ENCODE data around the gene KRT80.
"Not testable (repeated sequence)": the region's sequence is repeated elsewhere in the genome, so short reads cannot be mapped to it uniquely, and the experiment has no call there.

DNA sequence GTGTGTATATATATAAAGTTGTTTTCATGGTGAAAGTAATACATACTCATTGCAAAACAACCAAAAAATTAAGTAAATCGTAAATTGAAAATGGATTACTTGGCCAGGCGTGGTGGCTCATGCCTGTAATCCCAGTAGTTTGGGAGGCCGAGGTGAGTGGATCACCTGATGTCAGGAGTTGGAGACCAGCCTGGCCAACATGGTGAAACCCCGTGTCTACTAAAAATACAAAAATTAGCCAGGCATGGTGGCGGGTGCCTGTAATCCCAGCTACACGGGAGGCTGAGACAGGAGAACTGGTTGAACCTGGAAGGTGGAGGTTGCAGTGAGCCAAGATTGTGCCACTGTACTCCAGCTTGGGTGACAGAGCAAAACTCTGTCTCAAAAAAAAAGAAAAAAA is 48.4 kb upstream of the KRT80 start:
- TF ChIP-seq CHD4 (IDR thresholded peaks at IDR 0.05; ENCODE audit: borderline replicate concordance, low read length); CCAR2 (optimal IDR thresholded peaks at IDR 0.05; ENCODE audit: low read depth, low read length); ZNF660 (CRISPR knock-in tag; IDR thresholded peaks at IDR 0.05; ENCODE audit: borderline replicate concordance, low read depth); MAFK (conservative IDR thresholded peaks at IDR 0.05 in 1 of 2, IDR thresholded peaks at IDR 0.05 in 1 of 2; ENCODE audit: low read length in 2 of 2); CREB1 (IDR thresholded peaks at IDR 0.05); CREB1 (CRISPR knock-in tag; IDR thresholded peaks at IDR 0.05); ZFP37 (CRISPR knock-in tag; IDR thresholded peaks at IDR 0.05; ENCODE audit: borderline replicate concordance); FOXM1 (CRISPR knock-in tag; IDR thresholded peaks at IDR 0.05); BHLHE40 (IDR thresholded peaks at IDR 0.05; ENCODE audit: low read length); POLR2AphosphoS5 (IDR thresholded peaks at IDR 0.05; ENCODE audit: low read depth, low read length): not testable (repeated sequence)
- TF ChIP-seq, protein P1, sequence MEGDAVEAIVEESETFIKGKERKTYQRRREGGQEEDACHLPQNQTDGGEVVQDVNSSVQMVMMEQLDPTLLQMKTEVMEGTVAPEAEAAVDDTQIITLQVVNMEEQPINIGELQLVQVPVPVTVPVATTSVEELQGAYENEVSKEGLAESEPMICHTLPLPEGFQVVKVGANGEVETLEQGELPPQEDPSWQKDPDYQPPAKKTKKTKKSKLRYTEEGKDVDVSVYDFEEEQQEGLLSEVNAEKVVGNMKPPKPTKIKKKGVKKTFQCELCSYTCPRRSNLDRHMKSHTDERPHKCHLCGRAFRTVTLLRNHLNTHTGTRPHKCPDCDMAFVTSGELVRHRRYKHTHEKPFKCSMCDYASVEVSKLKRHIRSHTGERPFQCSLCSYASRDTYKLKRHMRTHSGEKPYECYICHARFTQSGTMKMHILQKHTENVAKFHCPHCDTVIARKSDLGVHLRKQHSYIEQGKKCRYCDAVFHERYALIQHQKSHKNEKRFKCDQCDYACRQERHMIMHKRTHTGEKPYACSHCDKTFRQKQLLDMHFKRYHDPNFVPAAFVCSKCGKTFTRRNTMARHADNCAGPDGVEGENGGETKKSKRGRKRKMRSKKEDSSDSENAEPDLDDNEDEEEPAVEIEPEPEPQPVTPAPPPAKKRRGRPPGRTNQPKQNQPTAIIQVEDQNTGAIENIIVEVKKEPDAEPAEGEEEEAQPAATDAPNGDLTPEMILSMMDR (CRISPR knock-in tag; IDR thresholded peaks at IDR 0.05) = not testable (repeated sequence)
- TF ChIP-seq, protein P2, sequence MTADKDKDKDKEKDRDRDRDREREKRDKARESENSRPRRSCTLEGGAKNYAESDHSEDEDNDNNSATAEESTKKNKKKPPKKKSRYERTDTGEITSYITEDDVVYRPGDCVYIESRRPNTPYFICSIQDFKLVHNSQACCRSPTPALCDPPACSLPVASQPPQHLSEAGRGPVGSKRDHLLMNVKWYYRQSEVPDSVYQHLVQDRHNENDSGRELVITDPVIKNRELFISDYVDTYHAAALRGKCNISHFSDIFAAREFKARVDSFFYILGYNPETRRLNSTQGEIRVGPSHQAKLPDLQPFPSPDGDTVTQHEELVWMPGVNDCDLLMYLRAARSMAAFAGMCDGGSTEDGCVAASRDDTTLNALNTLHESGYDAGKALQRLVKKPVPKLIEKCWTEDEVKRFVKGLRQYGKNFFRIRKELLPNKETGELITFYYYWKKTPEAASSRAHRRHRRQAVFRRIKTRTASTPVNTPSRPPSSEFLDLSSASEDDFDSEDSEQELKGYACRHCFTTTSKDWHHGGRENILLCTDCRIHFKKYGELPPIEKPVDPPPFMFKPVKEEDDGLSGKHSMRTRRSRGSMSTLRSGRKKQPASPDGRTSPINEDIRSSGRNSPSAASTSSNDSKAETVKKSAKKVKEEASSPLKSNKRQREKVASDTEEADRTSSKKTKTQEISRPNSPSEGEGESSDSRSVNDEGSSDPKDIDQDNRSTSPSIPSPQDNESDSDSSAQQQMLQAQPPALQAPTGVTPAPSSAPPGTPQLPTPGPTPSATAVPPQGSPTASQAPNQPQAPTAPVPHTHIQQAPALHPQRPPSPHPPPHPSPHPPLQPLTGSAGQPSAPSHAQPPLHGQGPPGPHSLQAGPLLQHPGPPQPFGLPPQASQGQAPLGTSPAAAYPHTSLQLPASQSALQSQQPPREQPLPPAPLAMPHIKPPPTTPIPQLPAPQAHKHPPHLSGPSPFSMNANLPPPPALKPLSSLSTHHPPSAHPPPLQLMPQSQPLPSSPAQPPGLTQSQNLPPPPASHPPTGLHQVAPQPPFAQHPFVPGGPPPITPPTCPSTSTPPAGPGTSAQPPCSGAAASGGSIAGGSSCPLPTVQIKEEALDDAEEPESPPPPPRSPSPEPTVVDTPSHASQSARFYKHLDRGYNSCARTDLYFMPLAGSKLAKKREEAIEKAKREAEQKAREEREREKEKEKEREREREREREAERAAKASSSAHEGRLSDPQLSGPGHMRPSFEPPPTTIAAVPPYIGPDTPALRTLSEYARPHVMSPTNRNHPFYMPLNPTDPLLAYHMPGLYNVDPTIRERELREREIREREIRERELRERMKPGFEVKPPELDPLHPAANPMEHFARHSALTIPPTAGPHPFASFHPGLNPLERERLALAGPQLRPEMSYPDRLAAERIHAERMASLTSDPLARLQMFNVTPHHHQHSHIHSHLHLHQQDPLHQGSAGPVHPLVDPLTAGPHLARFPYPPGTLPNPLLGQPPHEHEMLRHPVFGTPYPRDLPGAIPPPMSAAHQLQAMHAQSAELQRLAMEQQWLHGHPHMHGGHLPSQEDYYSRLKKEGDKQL (CRISPR knock-in tag; IDR thresholded peaks at IDR 0.05; ENCODE audit: low read depth) = not testable (repeated sequence)
- TF ChIP-seq, protein P3, sequence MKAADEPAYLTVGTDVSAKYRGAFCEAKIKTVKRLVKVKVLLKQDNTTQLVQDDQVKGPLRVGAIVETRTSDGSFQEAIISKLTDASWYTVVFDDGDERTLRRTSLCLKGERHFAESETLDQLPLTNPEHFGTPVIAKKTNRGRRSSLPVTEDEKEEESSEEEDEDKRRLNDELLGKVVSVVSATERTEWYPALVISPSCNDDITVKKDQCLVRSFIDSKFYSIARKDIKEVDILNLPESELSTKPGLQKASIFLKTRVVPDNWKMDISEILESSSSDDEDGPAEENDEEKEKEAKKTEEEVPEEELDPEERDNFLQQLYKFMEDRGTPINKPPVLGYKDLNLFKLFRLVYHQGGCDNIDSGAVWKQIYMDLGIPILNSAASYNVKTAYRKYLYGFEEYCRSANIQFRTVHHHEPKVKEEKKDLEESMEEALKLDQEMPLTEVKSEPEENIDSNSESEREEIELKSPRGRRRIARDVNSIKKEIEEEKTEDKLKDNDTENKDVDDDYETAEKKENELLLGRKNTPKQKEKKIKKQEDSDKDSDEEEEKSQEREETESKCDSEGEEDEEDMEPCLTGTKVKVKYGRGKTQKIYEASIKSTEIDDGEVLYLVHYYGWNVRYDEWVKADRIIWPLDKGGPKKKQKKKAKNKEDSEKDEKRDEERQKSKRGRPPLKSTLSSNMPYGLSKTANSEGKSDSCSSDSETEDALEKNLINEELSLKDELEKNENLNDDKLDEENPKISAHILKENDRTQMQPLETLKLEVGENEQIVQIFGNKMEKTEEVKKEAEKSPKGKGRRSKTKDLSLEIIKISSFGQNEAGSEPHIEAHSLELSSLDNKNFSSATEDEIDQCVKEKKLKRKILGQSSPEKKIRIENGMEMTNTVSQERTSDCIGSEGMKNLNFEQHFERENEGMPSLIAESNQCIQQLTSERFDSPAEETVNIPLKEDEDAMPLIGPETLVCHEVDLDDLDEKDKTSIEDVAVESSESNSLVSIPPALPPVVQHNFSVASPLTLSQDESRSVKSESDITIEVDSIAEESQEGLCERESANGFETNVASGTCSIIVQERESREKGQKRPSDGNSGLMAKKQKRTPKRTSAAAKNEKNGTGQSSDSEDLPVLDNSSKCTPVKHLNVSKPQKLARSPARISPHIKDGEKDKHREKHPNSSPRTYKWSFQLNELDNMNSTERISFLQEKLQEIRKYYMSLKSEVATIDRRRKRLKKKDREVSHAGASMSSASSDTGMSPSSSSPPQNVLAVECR (CRISPR knock-in tag; IDR thresholded peaks at IDR 0.05; ENCODE audit: borderline replicate concordance) = not testable (repeated sequence)
